HG03378 (cell line): ENCODE measurements around the gene CRACR2A.

Source experiments
- ATAC-seq: cut with Tn5 transposase; IDR thresholded peaks from one replicate; pipeline ENCODE4 v1.9.1; 2021; ENCODE audit warnings: mild to moderate bottlenecking, moderate library complexity; ENCODE audit not compliant: unreplicated experiment

The CRACR2A gene

GRCh38 chr12:3565985-3566384 is 186.9 kb downstream of the CRACR2A start:
- ATAC-seq, result no peak
